SK-N-SH treated with all-trans-retinoic acid at 6 μM for 48 hours (cell line): ENCODE results near the gene TMC5.

ENCODE experiments used
- ATAC-seq: fragments of 200-7000 bp; cut with Tn5 transposase; 3 replicates; pipeline ENCODE4 v1.9.1; 2020; ENCODE audit warnings: mild to moderate bottlenecking, moderate library complexity
- BACH2 ChIP-seq: fragments of 250-450 bp; sonication (Bioruptor Pico); IDR thresholded peaks from 2 replicates; pipeline ENCODE4 v1.9.0; 2021; ENCODE audit warnings: mild to moderate bottlenecking, borderline replicate concordance
- CREB5 ChIP-seq: fragments of 250-450 bp; sonication (Bioruptor Pico); IDR thresholded peaks from 2 replicates; pipeline ENCODE4 v1.5.1; 2020; ENCODE audit warnings: low read depth, mild to moderate bottlenecking, moderate library complexity
- CSDC2 ChIP-seq: fragments of 250-450 bp; sonication (Bioruptor Pico); IDR thresholded peaks from 2 replicates; pipeline ENCODE4 v1.5.0; 2020; ENCODE audit warnings: mild to moderate bottlenecking, moderate library complexity
- ESRRG ChIP-seq: fragments of 250-450 bp; sonication (Bioruptor Pico); IDR thresholded peaks from 2 replicates; pipeline ENCODE4 v1.6.1; 2021; ENCODE audit warnings: mild to moderate bottlenecking
- GLIS3 ChIP-seq: fragments of 250-450 bp; sonication (Bioruptor Pico); IDR thresholded peaks from 2 replicates; pipeline ENCODE4 v1.5.0; 2020; ENCODE audit warnings: mild to moderate bottlenecking, moderate library complexity
- ISL1 ChIP-seq: fragments of 250-450 bp; sonication (Bioruptor Pico); IDR thresholded peaks from 2 replicates; pipeline ENCODE4 v2.1.2; 2022; ENCODE audit warnings: mild to moderate bottlenecking, moderate library complexity
- OSR1 ChIP-seq: fragments of 250-450 bp; sonication (Bioruptor Pico); IDR thresholded peaks from 2 replicates; pipeline ENCODE4 v1.8.0; 2022; ENCODE audit warnings: moderate library complexity, mild to moderate bottlenecking, inconsistent platforms
- PPARA ChIP-seq: fragments of 250-450 bp; sonication (Bioruptor Pico); IDR thresholded peaks from 2 replicates; pipeline ENCODE4 v1.5.0; 2020; ENCODE audit warnings: mild to moderate bottlenecking, borderline replicate concordance
- RARB ChIP-seq: fragments of 250-450 bp; sonication (Bioruptor Pico); IDR thresholded peaks from 2 replicates; pipeline ENCODE4 v1.8.0; 2021; ENCODE audit warnings: mild to moderate bottlenecking, moderate library complexity
- SNAI2 ChIP-seq: fragments of 250-450 bp; sonication (Bioruptor Pico); IDR thresholded peaks from 2 replicates; pipeline ENCODE4 v1.5.0; 2020; ENCODE audit warnings: mild to moderate bottlenecking, moderate library complexity
- TCF4 ChIP-seq: fragments of 250-450 bp; sonication (Bioruptor Pico); IDR thresholded peaks from 2 replicates; pipeline ENCODE4 v1.8.0; 2021; ENCODE audit warnings: mild to moderate bottlenecking, moderate library complexity, borderline replicate concordance
- TOX ChIP-seq: fragments of 250-450 bp; sonication (Bioruptor Pico); IDR thresholded peaks from 2 replicates; pipeline ENCODE4 v1.8.0; 2021; ENCODE audit warnings: mild to moderate bottlenecking, moderate library complexity, borderline replicate concordance
- ZC3H10 ChIP-seq: fragments of 250-450 bp; sonication (Bioruptor Pico); IDR thresholded peaks from 2 replicates; pipeline ENCODE4 v1.5.1; 2021; ENCODE audit warnings: mild to moderate bottlenecking, moderate library complexity
- ZFP3 ChIP-seq: fragments of 250-450 bp; sonication (Bioruptor Pico); IDR thresholded peaks from 2 replicates; pipeline ENCODE4 v1.5.0; 2020; ENCODE audit warnings: mild to moderate bottlenecking, moderate library complexity
- ZFP30 ChIP-seq: fragments of 450-650 bp; formaldehyde crosslinking; IDR thresholded peaks from 2 replicates; pipeline ENCODE4 v1.5.0; 2022; ENCODE audit warnings: mild to moderate bottlenecking, moderate library complexity
- ZNF565 ChIP-seq: fragments of 450-650 bp; formaldehyde crosslinking; conservative IDR thresholded peaks from 2 replicates; pipeline ENCODE4 v1.5.0; 2020; ENCODE audit warnings: low read depth, mild to moderate bottlenecking, moderate library complexity
- ZNF70 ChIP-seq: fragments of 450-650 bp; formaldehyde crosslinking; IDR thresholded peaks from 2 replicates; pipeline ENCODE4 v1.5.0; 2020; ENCODE audit warnings: mild to moderate bottlenecking, moderate library complexity
- ZNF8 ChIP-seq: fragments of 450-650 bp; formaldehyde crosslinking; IDR thresholded peaks from 2 replicates; pipeline ENCODE4 v1.5.0; 2020; ENCODE audit warnings: mild to moderate bottlenecking, moderate library complexity
- TF ChIP-seq, protein P1 (sequence below): fragments of 250-450 bp; sonication (Bioruptor Pico); IDR thresholded peaks from 2 replicates; pipeline ENCODE4 v1.5.1; 2021; ENCODE audit warnings: mild to moderate bottlenecking, moderate library complexity
- TF ChIP-seq, protein P2 (sequence below): fragments of 250-450 bp; sonication (Bioruptor Pico); IDR thresholded peaks from 2 replicates; pipeline ENCODE4 v1.8.0; 2021; ENCODE audit warnings: low read depth, mild to moderate bottlenecking, moderate library complexity, borderline replicate concordance
- TF ChIP-seq, protein P3 (sequence below): fragments of 250-450 bp; sonication (Bioruptor Pico); IDR thresholded peaks from 2 replicates; pipeline ENCODE4 v1.5.0; 2020; ENCODE audit warnings: mild to moderate bottlenecking, moderate library complexity

The TMC5 gene

DNA sequence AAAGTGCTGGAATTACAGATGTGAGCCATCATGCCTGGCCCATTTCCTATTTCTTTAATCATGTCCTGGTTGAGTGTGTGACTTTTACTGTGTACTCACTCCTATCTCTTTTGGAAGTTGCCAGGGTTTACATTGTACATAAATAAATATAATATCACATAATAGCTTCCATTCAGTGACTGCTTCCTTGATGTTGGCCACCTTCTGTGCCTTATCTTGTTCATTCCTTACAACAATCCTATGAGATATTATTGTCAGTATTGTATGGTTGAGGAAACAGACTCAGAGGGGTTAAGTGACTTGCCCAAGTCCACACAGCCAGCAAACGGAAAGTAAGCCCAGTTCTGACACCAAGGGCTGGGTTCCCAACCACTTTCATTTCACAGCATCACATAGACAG is 16.9 kb downstream of the TMC5 start:
- no peak for TF ChIP-seq SNAI2
- no peak for TF ChIP-seq PPARA
- TF ChIP-seq OSR1 (CRISPR knock-in tag): no peak
- TF ChIP-seq ZNF8 (CRISPR knock-in tag): no peak
- no peak for TF ChIP-seq ZFP30 (CRISPR knock-in tag)
- no peak for TF ChIP-seq TOX (CRISPR knock-in tag)
- TF ChIP-seq ZNF70 (CRISPR knock-in tag): no peak
- no peak for TF ChIP-seq CREB5 (CRISPR knock-in tag)
- no peak for TF ChIP-seq TCF4 (CRISPR knock-in tag)
- no peak for TF ChIP-seq BACH2 (CRISPR knock-in tag)
- no peak for TF ChIP-seq GLIS3 (CRISPR knock-in tag)
- no peak for ATAC-seq

GRCh38 chr16:19436540-19436939 is 18.9 kb downstream of the TMC5 start:
- TF ChIP-seq BACH2 (CRISPR knock-in tag) (no peak), ZFP30 (CRISPR knock-in tag) (no peak), ISL1 (CRISPR knock-in tag) (no peak), RARB (CRISPR knock-in tag) (no peak), PPARA (no peak), ESRRG (no peak), OSR1 (CRISPR knock-in tag) (no peak), ZC3H10 (CRISPR knock-in tag) (no peak), TOX (CRISPR knock-in tag) (no peak), CSDC2 (CRISPR knock-in tag) (no peak), ZNF70 (CRISPR knock-in tag) (no peak)
- TF ChIP-seq, all 23 proteins: peak for 0
- no peak for ATAC-seq

- TF ChIP-seq OSR1 (CRISPR knock-in tag): no peak
- TF ChIP-seq, protein P1, sequence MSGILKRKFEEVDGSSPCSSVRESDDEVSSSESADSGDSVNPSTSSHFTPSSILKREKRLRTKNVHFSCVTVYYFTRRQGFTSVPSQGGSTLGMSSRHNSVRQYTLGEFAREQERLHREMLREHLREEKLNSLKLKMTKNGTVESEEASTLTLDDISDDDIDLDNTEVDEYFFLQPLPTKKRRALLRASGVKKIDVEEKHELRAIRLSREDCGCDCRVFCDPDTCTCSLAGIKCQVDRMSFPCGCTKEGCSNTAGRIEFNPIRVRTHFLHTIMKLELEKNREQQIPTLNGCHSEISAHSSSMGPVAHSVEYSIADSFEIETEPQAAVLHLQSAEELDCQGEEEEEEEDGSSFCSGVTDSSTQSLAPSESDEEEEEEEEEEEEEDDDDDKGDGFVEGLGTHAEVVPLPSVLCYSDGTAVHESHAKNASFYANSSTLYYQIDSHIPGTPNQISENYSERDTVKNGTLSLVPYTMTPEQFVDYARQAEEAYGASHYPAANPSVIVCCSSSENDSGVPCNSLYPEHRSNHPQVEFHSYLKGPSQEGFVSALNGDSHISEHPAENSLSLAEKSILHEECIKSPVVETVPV (CRISPR knock-in tag): no peak
- TF ChIP-seq ESRRG: no peak
- TF ChIP-seq RARB (CRISPR knock-in tag): no peak
- no peak for TF ChIP-seq TOX (CRISPR knock-in tag)
- no peak for TF ChIP-seq ZNF70 (CRISPR knock-in tag)
- no peak for TF ChIP-seq ZNF8 (CRISPR knock-in tag)
- TF ChIP-seq ISL1 (CRISPR knock-in tag): no peak
- TF ChIP-seq, protein P2, sequence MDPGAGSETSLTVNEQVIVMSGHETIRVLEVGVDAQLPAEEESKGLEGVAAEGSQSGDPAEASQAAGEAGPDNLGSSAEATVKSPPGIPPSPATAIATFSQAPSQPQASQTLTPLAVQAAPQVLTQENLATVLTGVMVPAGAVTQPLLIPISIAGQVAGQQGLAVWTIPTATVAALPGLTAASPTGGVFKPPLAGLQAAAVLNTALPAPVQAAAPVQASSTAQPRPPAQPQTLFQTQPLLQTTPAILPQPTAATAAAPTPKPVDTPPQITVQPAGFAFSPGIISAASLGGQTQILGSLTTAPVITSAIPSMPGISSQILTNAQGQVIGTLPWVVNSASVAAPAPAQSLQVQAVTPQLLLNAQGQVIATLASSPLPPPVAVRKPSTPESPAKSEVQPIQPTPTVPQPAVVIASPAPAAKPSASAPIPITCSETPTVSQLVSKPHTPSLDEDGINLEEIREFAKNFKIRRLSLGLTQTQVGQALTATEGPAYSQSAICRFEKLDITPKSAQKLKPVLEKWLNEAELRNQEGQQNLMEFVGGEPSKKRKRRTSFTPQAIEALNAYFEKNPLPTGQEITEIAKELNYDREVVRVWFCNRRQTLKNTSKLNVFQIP (CRISPR knock-in tag): no peak
- TF ChIP-seq ZFP30 (CRISPR knock-in tag): no peak
- TF ChIP-seq ZFP3 (CRISPR knock-in tag): no peak
- no peak for TF ChIP-seq CSDC2 (CRISPR knock-in tag)
- TF ChIP-seq BACH2 (CRISPR knock-in tag): no peak
- TF ChIP-seq, protein P3, sequence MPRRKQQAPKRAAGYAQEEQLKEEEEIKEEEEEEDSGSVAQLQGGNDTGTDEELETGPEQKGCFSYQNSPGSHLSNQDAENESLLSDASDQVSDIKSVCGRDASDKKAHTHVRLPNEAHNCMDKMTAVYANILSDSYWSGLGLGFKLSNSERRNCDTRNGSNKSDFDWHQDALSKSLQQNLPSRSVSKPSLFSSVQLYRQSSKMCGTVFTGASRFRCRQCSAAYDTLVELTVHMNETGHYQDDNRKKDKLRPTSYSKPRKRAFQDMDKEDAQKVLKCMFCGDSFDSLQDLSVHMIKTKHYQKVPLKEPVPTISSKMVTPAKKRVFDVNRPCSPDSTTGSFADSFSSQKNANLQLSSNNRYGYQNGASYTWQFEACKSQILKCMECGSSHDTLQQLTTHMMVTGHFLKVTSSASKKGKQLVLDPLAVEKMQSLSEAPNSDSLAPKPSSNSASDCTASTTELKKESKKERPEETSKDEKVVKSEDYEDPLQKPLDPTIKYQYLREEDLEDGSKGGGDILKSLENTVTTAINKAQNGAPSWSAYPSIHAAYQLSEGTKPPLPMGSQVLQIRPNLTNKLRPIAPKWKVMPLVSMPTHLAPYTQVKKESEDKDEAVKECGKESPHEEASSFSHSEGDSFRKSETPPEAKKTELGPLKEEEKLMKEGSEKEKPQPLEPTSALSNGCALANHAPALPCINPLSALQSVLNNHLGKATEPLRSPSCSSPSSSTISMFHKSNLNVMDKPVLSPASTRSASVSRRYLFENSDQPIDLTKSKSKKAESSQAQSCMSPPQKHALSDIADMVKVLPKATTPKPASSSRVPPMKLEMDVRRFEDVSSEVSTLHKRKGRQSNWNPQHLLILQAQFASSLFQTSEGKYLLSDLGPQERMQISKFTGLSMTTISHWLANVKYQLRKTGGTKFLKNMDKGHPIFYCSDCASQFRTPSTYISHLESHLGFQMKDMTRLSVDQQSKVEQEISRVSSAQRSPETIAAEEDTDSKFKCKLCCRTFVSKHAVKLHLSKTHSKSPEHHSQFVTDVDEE (CRISPR knock-in tag): no peak
- TF ChIP-seq CREB5 (CRISPR knock-in tag): no peak
- no peak for TF ChIP-seq SNAI2
- no peak for TF ChIP-seq PPARA
- TF ChIP-seq ZNF565 (CRISPR knock-in tag): no peak
These were observed 19.6 kb downstream of the TMC5 start for GRCh38 chr16:19437280-19437679.

More at GRCh38 chr16:19437280-19437679, 19.6 kb downstream of the TMC5 start:
- ATAC-seq: no peak
